Stimulated activated CD4-positive, alpha-beta T cell treated with anti-CD3 and anti-CD28 coated beads, Interleukin-4, amount 100 ng/mL, for 48 hours (primary cell): Measurements from ENCODE around the gene MCC.

Experiments used
- DNase-seq, 2 donors: peaks; one replicate each; pipeline ENCODE4 v3.0.0-alpha.2; 2020; ENCODE audit warnings: low read depth in 2 of 2

Gene MCC

DNA sequence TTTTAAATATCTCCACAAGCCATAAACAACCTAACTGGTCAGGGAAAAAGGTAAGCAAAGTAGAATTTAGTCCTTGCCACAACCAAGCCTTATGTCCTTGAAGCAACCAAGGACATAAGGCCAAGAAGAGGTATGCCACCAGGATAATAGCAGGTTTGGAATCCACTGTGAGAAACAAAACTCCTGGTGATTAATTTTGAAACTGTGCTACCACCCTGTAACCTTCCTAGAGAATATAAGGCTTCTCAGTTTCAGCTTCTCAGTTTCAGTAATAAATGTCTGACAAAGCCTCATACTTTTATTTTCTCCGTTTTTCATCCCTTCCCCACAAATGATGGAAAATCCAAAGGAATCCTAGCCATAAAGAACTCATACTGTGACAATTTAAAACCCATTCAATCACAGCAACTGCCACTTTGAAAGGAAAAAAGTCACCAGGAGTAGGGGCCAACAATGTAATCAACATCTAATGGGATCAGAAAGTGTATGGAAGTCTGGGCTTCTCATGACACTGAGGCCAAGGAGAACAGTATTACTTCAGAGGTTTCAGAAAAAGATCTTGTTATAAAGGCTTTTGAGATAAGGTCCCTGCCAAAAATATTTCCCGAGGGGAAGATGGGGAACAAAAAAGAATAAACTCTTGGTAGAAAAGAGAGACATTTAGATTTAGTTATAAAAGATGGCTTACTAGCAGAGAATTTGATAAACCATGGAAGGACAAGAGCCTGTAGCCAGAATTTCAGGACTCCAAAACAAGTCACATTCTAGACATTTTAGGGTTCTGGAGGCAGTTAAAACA is 242.6 kb downstream of the MCC start:
- DNase-seq, result no peak

DNA sequence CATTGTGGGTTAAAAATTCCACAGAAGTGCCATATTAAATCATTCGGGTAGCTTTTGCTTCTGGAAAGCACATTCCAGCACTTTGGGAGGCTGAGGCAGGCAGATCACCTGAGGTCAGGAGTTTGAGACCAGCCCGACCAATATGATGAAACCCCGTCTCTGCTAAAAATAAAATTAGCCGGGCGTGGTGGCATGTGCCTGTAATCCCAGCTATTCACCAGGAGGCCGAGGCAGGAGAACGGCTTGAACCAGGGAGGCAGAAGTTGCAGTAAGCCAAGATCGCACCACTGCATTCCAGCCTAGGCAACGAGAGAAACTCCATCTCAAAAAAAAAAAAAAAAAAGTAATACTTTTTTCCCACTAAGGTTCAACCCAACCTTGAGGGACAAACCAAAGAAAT is 243.3 kb downstream of the MCC start:
- DNase-seq, result no peak

DNA sequence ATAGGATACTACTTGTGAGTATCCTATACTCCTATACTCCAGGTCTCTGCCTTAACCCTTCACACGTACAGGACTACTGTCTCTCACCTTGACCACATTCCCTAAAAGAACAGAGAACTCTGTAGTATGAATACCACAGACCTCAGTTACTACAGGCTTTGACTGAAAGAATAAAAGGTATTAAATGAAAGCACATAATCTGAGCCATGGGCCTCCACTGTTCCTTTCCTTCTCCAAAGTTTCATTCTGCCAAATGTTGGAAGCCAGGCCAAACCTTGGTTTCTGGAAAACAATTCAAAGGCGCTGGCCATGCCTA is 244.9 kb downstream of the MCC start:
- DNase-seq, result no peak

DNA sequence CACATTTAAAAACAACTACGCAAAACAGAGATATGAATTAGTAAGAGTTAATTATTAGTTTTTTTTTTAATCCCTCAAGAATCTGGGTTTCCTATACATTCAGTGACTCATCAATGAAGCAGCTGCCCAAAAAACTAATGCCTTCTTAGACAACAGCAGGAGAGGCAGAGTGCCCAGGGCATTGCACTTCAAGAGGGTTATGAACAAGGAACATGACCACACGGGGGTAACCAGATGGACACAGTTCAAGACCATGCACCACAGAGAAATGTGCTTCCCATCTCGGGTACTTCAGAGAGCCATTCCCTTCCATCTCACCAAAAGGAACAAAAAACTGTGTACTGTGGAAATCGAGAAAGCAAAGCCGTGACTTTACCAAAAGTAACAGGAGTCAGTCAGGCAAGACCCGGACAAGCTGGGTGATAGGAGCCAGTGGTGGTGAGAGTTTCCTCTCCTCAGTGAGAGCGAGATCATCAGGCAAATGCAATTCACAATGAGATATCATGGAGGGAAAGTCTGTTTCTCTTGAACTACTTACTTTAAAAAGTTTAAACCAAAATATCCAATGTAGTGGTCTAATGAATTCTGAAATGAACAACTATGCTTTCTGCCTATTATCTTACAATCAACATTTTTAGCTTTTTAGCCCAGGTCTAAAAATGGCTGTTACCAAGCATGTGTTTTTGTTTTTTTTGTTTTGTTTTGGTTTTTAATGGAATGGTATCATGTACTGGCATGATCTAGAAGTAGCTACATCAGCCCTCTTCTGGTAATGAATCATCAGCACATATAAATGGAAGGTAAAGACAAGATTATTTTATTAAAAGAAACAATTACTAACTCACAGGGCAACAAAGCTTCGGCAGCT is 245.5 kb downstream of the MCC start:
- DNase-seq, result no peak

DNA sequence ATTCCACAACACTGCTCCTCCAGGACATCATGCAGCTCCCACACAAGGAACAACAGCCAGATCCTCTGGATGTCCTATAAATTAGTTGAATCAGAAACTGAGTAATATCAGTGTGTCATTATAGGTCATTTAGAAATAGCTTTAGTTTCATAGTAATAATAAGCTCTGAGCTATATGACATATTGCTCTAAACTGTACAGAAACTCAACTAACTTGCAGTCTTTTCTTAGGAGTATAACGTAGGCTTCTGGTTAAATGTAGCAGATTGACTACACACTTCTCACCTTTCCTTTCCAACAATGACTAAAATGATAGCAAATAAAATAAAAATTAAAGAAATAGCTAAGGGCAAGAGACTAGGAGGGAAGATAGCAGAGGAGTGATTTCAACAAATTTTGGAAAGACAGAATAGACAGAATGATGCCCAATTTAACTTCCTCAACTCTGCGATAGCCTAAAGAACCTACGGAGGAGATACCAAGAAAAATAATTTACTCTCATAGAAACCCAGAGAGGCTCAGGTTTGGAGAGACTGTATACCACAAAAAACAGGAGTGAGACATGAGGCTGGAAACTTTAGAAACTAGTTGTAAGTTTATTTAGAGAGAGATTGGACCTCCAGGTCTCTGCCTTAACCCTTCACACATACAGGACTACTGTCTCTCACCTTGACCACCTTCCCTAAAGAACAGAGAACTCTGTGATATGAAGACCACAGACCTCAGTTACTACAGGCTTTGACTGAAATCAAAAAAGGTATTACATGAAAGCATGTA is 247.1 kb downstream of the MCC start:
- DNase-seq, result no peak

DNA sequence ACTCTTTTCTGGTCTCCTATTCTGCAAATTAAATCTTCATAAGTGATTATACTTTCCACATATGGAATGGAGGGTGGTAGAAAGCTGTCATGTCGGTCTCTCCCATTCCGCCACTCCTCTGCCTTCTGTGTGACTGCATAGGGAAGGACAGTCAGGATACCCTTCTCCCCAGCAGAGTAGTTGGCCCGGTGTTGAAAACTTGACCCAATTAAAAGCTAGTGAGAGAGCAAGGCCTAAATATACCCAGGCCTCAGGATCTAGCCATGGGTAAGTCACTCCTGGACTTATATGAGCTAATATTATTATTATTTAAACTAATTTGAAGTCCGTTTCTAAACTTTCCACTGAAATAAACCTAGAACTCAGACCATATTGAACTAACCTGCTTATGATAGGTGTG is 248.2 kb downstream of the MCC start:
- no peak for DNase-seq

DNA sequence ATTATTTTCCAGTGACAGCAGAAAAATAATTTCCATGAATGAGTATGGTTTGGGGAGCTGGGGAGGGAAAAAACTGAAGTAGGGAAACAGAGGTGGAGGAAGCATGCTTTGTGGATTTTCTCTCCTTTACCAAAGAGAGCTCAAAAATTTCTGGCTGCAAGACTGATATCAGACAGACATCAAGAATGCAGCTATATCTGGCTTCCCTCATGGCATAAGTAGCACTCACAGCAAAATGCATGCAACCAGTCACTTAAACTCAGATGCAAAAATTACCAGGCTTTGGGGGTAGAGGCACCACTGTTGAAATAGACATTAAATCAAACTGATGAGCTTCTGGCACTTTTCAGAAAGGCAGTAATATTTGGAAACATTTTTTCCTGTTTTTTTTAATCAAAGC is 250.4 kb downstream of the MCC start:
- no peak for DNase-seq

DNA sequence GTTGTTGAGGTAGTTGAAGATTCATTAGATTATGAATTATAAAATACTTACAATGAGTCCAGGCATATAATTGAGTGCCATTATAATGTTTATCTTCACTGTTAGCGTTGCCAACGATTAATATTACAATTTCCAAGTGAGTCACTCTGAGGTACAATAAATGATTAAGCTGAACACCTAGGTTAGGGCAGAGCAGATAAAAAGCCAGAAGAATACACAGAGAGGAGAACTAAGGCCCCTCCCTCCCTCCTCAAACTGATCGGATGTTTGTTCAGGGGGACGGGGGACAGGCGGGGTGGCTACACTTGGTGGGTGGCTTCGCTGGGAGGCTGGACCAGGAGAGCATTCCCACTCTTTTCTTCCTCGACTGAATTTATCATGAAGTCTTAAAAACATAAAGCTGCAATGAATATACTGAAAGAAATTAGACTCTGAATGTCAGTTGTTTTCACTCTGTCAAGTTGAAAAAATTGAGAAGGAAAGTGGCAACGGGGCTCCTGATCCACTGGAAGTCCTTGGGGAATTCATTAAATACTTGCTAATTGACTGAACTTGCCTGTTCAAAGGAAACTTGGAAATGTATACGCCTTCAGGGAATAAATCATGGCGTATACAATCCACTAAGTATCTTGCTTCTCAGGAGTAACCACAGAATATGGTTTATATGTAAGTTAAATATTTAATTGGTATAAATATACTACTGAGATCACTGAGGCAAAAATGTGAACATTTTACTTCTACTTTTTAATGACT is 251.5 kb downstream of the MCC start:
- DNase-seq, result no peak

DNA sequence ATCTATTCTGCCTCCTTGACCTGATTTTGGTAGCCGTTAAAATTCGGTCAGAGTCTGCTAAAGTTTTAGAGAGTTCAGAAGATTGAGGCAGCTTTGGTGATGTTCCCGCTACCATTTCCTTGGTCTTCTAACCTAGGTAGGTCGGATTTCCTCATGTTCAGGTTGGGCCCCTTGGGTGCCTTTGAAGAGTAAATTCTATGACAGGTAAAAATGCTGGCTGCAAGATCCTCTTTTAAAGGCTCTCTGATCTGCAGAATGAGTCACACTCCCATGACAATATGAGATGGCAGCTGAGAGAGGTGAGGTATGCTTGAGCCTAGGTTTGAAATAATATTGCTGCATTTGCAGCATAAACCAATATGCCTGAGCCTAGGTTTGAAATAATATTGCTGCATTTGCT is 252.4 kb downstream of the MCC start:
- no peak for DNase-seq

DNA sequence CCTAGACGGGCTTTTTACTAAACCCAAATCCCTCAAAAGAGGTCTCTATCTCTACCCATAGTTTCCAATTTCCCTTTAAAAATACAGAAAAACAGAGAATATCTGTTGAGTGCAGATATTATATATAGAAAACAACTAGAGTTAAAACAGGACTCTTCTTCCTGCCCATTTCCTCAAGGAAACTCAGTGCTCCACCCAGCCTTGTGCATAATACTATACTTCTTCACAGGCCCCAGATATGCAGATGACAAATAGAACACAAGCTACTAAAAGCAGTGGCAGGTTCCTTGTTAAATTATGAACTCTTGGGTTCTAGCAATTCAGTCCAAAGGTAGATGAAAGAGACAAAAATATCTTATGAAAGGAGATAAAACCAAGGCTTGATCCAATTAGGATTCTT is 253.7 kb downstream of the MCC start:
- no peak for DNase-seq

DNA sequence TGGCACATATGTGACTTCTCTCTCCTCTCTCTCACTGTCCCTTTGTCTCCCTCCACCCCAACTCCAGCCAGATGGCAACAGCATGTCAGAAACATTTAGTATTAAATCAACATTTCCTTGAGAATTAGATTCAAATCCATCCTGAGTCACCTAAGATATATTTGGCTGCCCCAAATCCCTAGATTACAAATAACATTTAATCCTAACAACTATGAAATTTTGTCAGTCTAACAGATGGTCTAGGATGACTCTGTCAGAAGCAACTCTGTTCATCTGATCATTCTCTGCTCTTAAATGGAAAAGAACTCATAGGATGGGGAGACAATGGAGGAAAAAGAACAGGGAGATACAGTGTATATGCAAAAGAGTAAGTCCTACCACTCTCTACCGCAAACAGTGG is 254.6 kb downstream of the MCC start:
- no peak for DNase-seq

DNA sequence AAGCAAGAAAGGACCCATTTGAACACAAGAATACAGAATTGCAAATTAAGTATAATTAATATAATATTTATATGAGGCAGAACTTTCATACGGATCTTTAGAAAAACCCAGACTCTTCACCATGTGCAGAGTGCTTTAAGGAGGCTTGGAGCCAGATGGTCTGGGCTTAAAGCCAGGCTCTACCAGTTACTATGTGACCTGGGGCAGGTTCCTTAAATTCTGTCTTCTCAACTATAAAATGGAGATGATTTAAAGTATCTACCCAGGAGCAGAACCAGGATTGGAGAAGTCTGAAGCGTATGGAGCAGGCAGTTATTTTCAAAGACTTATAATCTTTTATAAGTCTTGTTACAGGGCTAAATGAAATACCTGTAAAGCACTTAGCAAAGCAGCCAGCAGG is 255.6 kb downstream of the MCC start:
- DNase-seq, result no peak

DNA sequence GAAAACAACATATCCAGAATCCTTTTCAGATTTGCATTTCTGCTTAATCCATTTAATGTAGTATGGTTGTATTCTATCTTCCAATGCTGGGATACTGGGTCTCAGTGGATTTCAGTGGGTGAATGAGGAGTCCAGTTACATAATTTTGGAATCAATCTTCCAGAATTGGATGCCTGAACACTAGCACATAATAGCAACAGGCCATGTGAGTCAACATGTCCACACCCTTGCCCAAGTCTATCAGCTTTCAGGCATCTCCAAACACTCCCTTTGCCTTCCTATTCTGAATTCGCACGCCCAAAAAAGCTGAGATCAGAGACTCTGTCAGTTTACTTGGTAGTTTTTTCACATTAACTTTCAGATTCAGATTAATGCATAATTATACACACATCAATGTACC is 256.0 kb downstream of the MCC start:
- DNase-seq, result no peak

DNA sequence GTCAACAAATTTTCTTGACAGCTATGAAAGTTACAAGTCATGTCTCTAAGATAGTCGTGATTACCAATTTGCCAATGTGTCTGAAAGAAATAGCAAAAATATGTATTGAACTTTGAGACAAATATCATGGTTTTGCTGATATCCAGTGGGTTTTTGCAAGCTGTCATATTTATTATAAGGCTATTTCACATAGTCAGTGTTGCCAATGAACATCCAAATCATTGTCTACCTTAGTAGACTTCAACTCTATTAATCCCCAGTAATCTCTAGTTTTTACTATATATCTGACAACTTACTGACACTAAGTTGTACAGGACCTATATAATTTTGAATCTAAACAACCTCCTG is 256.6 kb downstream of the MCC start:
- no peak for DNase-seq

DNA sequence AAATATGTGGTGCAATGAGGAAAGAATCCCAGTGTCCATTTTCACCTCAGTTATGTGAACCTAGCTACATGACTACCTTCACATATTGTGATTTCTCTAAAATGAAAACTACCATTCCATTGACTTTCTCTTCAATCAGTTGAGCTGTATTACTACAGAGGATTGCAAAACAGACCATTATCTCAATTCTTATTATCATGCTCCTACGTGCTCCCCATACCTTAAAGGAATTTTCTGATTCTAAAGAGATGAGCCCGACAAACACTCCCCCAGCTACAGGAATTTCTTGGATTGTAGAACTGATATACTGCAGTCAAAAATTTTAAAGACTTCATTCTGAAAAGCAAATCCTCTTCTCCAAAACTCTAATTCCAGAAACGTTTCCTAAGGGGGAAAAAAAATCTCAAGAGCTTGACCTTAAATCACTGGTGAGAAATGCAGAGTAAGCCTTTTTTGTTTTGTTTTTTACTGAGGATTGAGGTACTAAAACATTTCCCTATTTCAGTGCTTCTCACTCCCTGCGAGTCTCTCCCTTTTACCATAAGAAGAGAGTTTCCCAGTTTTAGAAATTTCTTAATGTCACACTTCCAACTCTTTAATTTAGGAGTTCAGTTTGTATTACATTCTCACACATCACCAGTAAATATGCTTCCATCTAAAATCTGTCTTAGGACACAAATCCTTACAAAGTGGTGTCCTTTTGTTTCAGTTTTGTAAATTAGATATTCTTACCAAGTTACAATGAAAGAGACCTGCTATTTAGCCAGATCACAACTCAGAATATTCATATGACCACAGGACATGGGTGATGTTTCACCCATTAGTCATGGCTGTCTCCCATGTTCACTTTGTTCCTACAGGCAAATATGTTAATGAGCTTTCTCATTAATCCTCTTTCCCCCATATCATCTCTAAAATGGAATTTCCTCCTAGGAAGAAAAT is 257.3 kb downstream of the MCC start:
- no peak for DNase-seq

DNA sequence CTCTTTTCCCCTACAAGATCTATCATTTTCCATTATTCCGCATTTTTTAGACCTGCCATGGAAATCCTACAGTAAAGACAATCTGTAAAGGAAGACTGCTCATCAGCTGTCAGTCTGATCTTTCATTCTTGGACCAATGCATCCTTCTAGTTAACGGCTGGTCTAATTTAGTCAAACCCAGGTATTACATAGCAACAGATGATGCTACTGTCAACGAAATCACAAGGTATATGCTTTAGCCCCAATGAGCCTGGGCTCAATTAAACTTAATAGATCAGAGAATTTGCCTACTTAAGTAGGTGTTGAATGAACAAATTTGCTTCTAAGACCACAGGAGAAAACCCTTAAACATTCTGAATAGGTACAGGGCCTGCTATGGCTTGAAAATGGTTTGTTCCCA is 260.5 kb downstream of the MCC start:
- no peak for DNase-seq

DNA sequence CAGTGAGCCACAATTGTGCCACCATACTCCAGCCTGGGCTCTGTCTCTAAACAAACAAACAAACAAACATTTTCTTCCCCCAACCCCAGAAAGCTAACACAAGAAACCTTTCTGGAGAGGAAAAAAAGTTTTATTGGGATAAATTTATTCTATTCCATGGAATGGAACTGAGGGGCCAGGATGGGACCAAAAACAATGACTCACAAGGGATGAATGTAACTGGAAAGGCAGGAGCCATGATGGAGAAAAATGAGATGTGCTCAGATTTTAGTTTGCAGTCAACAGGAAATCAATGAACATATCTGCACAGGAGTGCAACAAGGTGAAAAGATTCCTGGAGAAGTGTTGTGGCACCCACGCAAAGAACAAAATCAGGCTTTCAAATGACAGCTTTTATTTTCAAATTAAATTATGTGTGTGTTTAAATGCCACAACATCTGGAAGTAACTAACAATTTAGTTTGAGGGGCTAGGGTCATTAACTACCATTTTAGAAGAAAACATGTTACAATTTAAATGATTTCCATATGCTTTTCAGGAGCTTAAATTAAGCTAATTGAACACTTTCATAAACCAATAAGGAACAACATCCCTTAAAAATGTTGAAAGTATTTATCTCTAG is 262.0 kb downstream of the MCC start:
- no peak for DNase-seq

DNA sequence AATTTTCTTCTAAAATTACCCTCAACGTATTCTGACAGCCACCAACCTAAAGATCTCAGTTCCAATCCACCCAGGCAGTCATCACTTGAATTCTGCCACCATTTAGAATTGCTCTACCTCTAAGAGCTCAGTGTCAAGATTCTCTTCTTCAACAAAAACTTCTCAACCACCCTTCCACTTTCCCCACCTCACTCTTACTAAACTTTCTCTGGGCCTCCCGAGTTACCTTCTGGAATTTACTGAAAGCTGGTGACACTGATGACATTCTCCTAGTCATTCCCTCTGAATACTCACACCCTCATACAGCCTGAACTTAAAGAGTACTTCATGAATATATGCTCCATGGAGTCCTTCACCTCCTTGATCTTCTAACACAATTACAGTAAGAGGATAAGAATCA is 263.0 kb downstream of the MCC start:
- DNase-seq, result no peak

DNA sequence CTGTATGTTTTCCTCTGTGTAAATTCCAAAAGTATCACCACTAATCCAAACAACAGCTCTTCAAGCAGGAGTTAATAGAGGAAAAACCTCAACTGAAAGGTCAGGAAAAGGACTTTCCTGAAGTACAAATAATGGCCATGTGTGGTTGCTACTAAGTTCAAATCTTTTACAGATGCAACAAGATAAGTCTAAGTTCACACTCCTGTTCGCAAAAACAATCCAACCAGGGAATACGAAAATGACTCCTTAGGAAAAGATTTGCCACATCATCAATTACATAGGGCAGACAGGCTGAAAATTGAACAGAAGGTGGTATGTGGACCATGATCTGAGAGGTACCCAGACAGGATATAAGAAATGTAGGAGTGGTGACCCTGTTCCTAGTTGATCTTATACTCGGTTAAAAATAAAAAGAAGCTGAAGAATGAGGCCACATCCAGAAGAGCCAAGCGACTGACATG is 263.6 kb downstream of the MCC start:
- no peak for DNase-seq

DNA sequence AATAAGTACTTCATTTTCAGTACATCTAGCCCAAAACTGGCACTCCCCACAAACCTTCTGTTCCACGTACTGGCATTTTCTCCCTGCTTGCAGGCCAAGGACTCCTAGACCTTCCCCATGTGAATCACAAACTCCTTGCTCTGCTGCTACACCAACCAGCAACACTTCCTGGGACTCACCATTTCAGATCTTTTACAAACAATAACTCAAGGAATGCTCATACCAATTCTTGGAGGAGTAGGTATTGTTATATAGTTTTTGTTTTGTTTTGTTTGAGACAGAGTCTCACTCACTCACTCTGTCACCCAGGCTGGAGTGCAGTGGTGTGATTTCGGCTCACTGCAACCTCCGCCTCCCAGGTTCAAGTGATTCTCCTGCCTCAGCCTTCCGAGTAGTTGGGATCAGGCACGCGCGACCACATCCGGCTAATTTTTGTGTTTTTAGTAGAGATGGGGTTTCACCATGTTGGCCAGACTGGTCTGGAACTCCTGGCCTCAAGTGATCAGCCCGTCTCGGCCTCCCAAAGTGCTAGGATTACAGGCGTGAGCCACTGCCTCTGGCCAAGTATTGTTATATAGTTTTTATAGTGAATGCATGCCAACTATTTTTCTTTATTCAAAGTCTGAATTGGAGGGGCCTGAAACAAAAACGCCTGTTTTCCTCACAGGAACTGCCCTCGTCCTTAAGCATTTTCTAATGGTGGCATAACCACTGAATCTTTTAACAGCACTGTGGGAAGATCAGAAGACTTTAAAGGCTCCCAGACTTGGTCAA is 264.2 kb downstream of the MCC start:
- DNase-seq, result no peak
